H9 (cell line): ENCODE measurements around the gene MARVELD1. TPM values are rescaled to one million over a fixed set of nuclear protein-coding genes. Genes with fewer than 3 reads are reported as not detected.

Experiments
- DNase-seq: peaks from one replicate; pipeline ENCODE4 v3.0.0-alpha.2; 2017
- H2AFZ ChIP-seq: one replicate; pipeline ENCODE4 v1.6.1; 2013; ENCODE audit warnings: mild to moderate bottlenecking, low read length, control low read depth, moderate library complexity
- H2AK5ac ChIP-seq: 2 replicates; pipeline ENCODE4 v1.6.1; 2013; ENCODE audit warnings: low read length, control low read depth, mixed read lengths; ENCODE audit not compliant: insufficient read length
- H2BK120ac ChIP-seq: one replicate; pipeline ENCODE4 v1.6.1; 2013; ENCODE audit warnings: low read depth, mild to moderate bottlenecking, low read length, control low read depth, inconsistent platforms; ENCODE audit not compliant: poor library complexity, severe bottlenecking
- H2BK12ac ChIP-seq: 2 replicates; pipeline ENCODE4 v1.6.1; 2013; ENCODE audit warnings: low read length, control low read depth, mixed read lengths, low read depth; ENCODE audit not compliant: insufficient read length
- H2BK15ac ChIP-seq: 2 replicates; pipeline ENCODE4 v1.6.1; 2013; ENCODE audit warnings: low read depth, low read length, control low read depth
- H2BK20ac ChIP-seq: one replicate; pipeline ENCODE4 v1.6.1; 2013; ENCODE audit warnings: low read depth, mild to moderate bottlenecking, low read length, control low read depth, inconsistent platforms; ENCODE audit not compliant: poor library complexity, severe bottlenecking
- H2BK5ac ChIP-seq: 2 replicates; pipeline ENCODE4 v1.6.1; 2013; ENCODE audit warnings: low read length, control low read depth, mixed read lengths; ENCODE audit not compliant: insufficient read length
- H3K14ac ChIP-seq: 2 replicates; pipeline ENCODE4 v1.6.1; 2013; ENCODE audit warnings: low read length, control low read depth; ENCODE audit not compliant: insufficient read depth
- H3K18ac ChIP-seq: 2 replicates; pipeline ENCODE4 v1.6.1; 2013; ENCODE audit warnings: low read depth, mild to moderate bottlenecking, mixed read lengths, low read length, control low read depth; ENCODE audit not compliant: insufficient read length
- H3K23ac ChIP-seq: 2 replicates; pipeline ENCODE4 v1.6.1; 2013; ENCODE audit warnings: low read length, control low read depth, mixed read lengths, low read depth; ENCODE audit not compliant: insufficient read length
- H3K23me2 ChIP-seq: 2 replicates; pipeline ENCODE4 v1.6.1; 2013; ENCODE audit warnings: low read depth, mild to moderate bottlenecking, mixed read lengths, low read length, control low read depth; ENCODE audit not compliant: insufficient read length, poor library complexity, severe bottlenecking
- H3K27ac ChIP-seq: 2 replicates; pipeline ENCODE4 v1.5.1; 2013; ENCODE audit warnings: low read length, control low read depth, mixed read lengths, low read depth; ENCODE audit not compliant: insufficient read length
- H3K27me3 ChIP-seq: 2 replicates; pipeline ENCODE4 v1.6.1; 2013; ENCODE audit warnings: low read length, control low read depth, inconsistent platforms; ENCODE audit not compliant: insufficient read depth
- H3K4ac ChIP-seq: 2 replicates; pipeline ENCODE4 v1.6.1; 2013; ENCODE audit warnings: low read depth, mild to moderate bottlenecking, control low read depth, inconsistent platforms, low read length, moderate library complexity
- H3K4me1 ChIP-seq: 2 replicates; pipeline ENCODE4 v1.6.1; 2013; ENCODE audit warnings: low read length, control low read depth, inconsistent platforms; ENCODE audit not compliant: insufficient read depth
- H3K4me2 ChIP-seq: 2 replicates; pipeline ENCODE4 v1.6.1; 2013; ENCODE audit warnings: low read length, control low read depth, mixed read lengths; ENCODE audit not compliant: insufficient read length, insufficient read depth
- H3K56ac ChIP-seq: 2 replicates; pipeline ENCODE4 v1.6.1; 2013; ENCODE audit warnings: low read depth, mild to moderate bottlenecking, mixed read lengths, low read length, control low read depth; ENCODE audit not compliant: insufficient read length
- H3K79me1 ChIP-seq: 2 replicates; pipeline ENCODE4 v1.6.1; 2013; ENCODE audit warnings: low read depth, mild to moderate bottlenecking, moderate library complexity, low read length, control low read depth, inconsistent platforms; ENCODE audit not compliant: insufficient read depth, poor library complexity, severe bottlenecking
- H3K79me2 ChIP-seq: 2 replicates; pipeline ENCODE4 v1.6.1; 2013; ENCODE audit warnings: low read length, control low read depth, inconsistent platforms; ENCODE audit not compliant: insufficient read depth
- H3K9ac ChIP-seq: 2 replicates; pipeline ENCODE4 v1.6.1; 2013; ENCODE audit warnings: low read length, control low read depth, mixed read lengths; ENCODE audit not compliant: insufficient read length; ENCODE audit errors: extremely low read depth
- H3K9me3 ChIP-seq: one replicate; pipeline ENCODE4 v1.6.1; 2013; ENCODE audit warnings: low read depth, low read length, inconsistent platforms; ENCODE audit not compliant: control insufficient read depth
- H3T11ph ChIP-seq: one replicate; pipeline ENCODE4 v1.6.1; 2013; ENCODE audit warnings: mild to moderate bottlenecking, low read length, control low read depth, inconsistent platforms
- H4K20me1 ChIP-seq: one replicate; pipeline ENCODE4 v1.6.1; 2013; ENCODE audit not compliant: control insufficient read depth, insufficient read length, insufficient read depth
- H4K5ac ChIP-seq: 2 replicates; pipeline ENCODE4 v1.6.1; 2013; ENCODE audit warnings: low read depth, mild to moderate bottlenecking, mixed read lengths, low read length, control low read depth; ENCODE audit not compliant: insufficient read length
- H4K8ac ChIP-seq: replicated peaks from 2 replicates; pipeline ENCODE4 v1.6.1; 2013; ENCODE audit warnings: low read length, control low read depth, mixed read lengths, low read depth; ENCODE audit not compliant: insufficient read length
- H4K91ac ChIP-seq: 2 replicates; pipeline ENCODE4 v1.6.1; 2013; ENCODE audit warnings: low read depth, mild to moderate bottlenecking, moderate library complexity, mixed read lengths, low read length, control low read depth; ENCODE audit not compliant: insufficient read length
- H3K27ac Mint-ChIP-seq, 3 experiments: 2 replicates in 2 of 3; 3 replicates in 1 of 3; pipeline ENCODE4 v1.8.0; 2020 to 2021; ENCODE audit warnings: mixed read lengths in 3 of 3, mild to moderate bottlenecking in 1 of 3, moderate library complexity in 1 of 3
- H3K27me3 Mint-ChIP-seq: 2 replicates; pipeline ENCODE4 v1.8.0; 2021; ENCODE audit warnings: low read depth, mild to moderate bottlenecking, moderate library complexity, mixed read lengths
- H3K36me3 Mint-ChIP-seq, 3 experiments: 2 replicates in 2 of 3; 3 replicates in 1 of 3; pipeline ENCODE4 v1.8.0; 2020 to 2021; ENCODE audit warnings: low read depth in 3 of 3, mixed read lengths in 3 of 3; ENCODE audit not compliant: insufficient read depth in 1 of 3
- H3K4me1 Mint-ChIP-seq, 2 experiments: 2 replicates each; pipeline ENCODE4 v1.8.0; 2020; ENCODE audit warnings: mixed read lengths in 2 of 2
- H3K4me3 Mint-ChIP-seq, 2 experiments: 2 replicates in 1 of 2; 3 replicates in 1 of 2; pipeline ENCODE4 v1.8.0; 2020 to 2021; ENCODE audit warnings: mild to moderate bottlenecking in 2 of 2, mixed read lengths in 2 of 2, moderate library complexity in 1 of 2
- H3K9me3 Mint-ChIP-seq, 2 experiments: 2 replicates in 1 of 2; 3 replicates in 1 of 2; pipeline ENCODE4 v1.8.0; 2020; ENCODE audit warnings: mild to moderate bottlenecking in 2 of 2, mixed read lengths in 2 of 2, moderate library complexity in 1 of 2
- CTCF ChIP-seq: fragments of 200-600 bp; sonication (generic); conservative IDR thresholded peaks from 3 replicates; pipeline ENCODE4 v1.8.0; 2021; ENCODE audit warnings: antibody characterized with exemption, mild to moderate bottlenecking
- WGBS: extraction: QIAGEN DNeasy Blood & Tissue Kit; methylation state at CpG from one replicate; pipeline ENCODE4 v1.1.7; 2013; ENCODE audit warnings: missing lambda C conversion rate, low lambda C conversion rate, mixed read lengths; ENCODE audit not compliant: insufficient read length; ENCODE audit errors: extremely low coverage; 5-methylcytosine and 5-hydroxymethylcytosine counted together
- total RNA-seq: library from RNA; stranded (reverse); gene quantifications from 2 replicates; pipeline ENCODE4 v1.2.1, GENCODE V29; 2021

The MARVELD1 gene
- total RNA-seq, 1 experiment from 2014 or later = 26.7 TPM

- Histone ChIP-seq H2BK120ac (no peak overlapping the region), H3K18ac (no peak overlapping the region), H3K27me3 (no peaks in the 10 kb centered on the region; the same call in 1 of the 2 replicates), H3K23ac (no peak overlapping the region), H2AFZ (no peak overlapping the region), H3K27ac (no peak overlapping the region), H2BK20ac (no peak overlapping the region), H3K4ac (no peak overlapping the region), H4K5ac (no peak overlapping the region), H3K56ac (no peak overlapping the region), H3K9me3 (no peaks in the 10 kb centered on the region), H3K14ac (no peak overlapping the region), H3K23me2 (no peaks in the 10 kb centered on the region), H3K79me2 (no peaks in the 10 kb centered on the region), H4K91ac (no peak overlapping the region), H3T11ph (no peak overlapping the region), H3K79me1 (no peaks in the 10 kb centered on the region), H2BK15ac (no peak overlapping the region), H3K9ac (no peak overlapping the region), H2BK5ac (no peak overlapping the region), H3K4me1 (no peaks in the 10 kb centered on the region), H2BK12ac (no peak overlapping the region), H4K8ac (no peak overlapping the region), H3K4me2 (no peak overlapping the region), H2AK5ac (no peak overlapping the region), H4K20me1 (no peaks in the 10 kb centered on the region)
- Mint-ChIP-seq H3K27ac (no peak overlapping the region), H3K9me3 (no peaks in the 10 kb centered on the region), H3K4me3 (no peak overlapping the region), H3K36me3 (peaks cover 5 to 31% (median 9%) of the 10 kb centered on the region in 3 experiments), H3K4me1 (peaks cover 23 to 41% of the 10 kb centered on the region in 2 experiments), H3K27me3 (peaks cover 16% of the 10 kb centered on the region)
- DNase-seq = no peak
- no CpG with 5 or more reads among the region's 3 CpGs for WGBS
- no peak for TF ChIP-seq CTCF
Measured at GRCh38 chr10:97763947-97764346, 50.4 kb downstream of the MARVELD1 start.
